Ovary (tissue), 3 donors: Measurements from ENCODE around the gene CAPZB.

Experiments
- CTCF ChIP-seq, 3 donors: fragments of 450-650 bp in 2 of 3; fragments of 200-600 bp in 1 of 3; IDR thresholded peaks; one replicate each; pipeline versions ENCODE4 v1.5.1 to v1.8.0; 2016 to 2022; ENCODE audit warnings: antibody characterized with exemption in 3 of 3, mild to moderate bottlenecking in 1 of 3
- EP300 ChIP-seq: sonication (generic); formaldehyde crosslinking; IDR thresholded peaks from one replicate; pipeline ENCODE4 v1.6.1; 2017; ENCODE audit warnings: antibody characterized with exemption
- POLR2A ChIP-seq: fragments of 450-650 bp; IDR thresholded peaks from one replicate; pipeline ENCODE4 v1.6.1; 2017; ENCODE audit warnings: antibody characterized with exemption, mild to moderate bottlenecking, moderate library complexity
- donor health status: DM: no; HTN: no; CAD: no.

- TF ChIP-seq POLR2A (no peak), CTCF (IDR thresholded peaks at IDR 0.05) (no peak), EP300 (no peak)
These were observed 7.0 kb downstream of the CAPZB start for GRCh38 chr1:19478322-19478721.
